Endodermal cell (in vitro differentiated cells): Measurements from ENCODE around the gene RMDN3. TPM values are rescaled to one million over a fixed set of nuclear protein-coding genes. Genes with fewer than 3 reads are reported as not detected.

Experiments
- DNase-seq: peaks from one replicate; pipeline ENCODE4 v3.0.0-alpha.2; 2017
- H3K27ac ChIP-seq: 2 replicates; pipeline ENCODE4 v1.5.1; 2013; ENCODE audit warnings: mild to moderate bottlenecking, low read depth, low read length, moderate library complexity
- H3K27me3 ChIP-seq: 2 replicates; pipeline ENCODE4 v1.6.1; 2013; ENCODE audit warnings: mild to moderate bottlenecking, low read length, moderate library complexity; ENCODE audit not compliant: insufficient read depth, control insufficient read depth, poor library complexity, severe bottlenecking
- H3K36me3 ChIP-seq: 2 replicates; pipeline ENCODE4 v1.7.0; 2013; ENCODE audit warnings: mild to moderate bottlenecking, low read length, moderate library complexity; ENCODE audit not compliant: control insufficient read depth, insufficient read depth
- H3K4me1 ChIP-seq: one replicate; pipeline ENCODE4 v1.7.0; 2013; ENCODE audit warnings: low read length; ENCODE audit not compliant: control insufficient read depth, insufficient read depth
- H3K4me3 ChIP-seq: 2 replicates; pipeline ENCODE4 v1.5.1; 2013; ENCODE audit warnings: mild to moderate bottlenecking, low read length, moderate library complexity
- H3K9ac ChIP-seq: 2 replicates; pipeline ENCODE4 v1.6.1; 2013; ENCODE audit warnings: mild to moderate bottlenecking, low read length, moderate library complexity; ENCODE audit not compliant: poor library complexity, severe bottlenecking; ENCODE audit errors: extremely low read depth
- H3K9me3 ChIP-seq: 2 replicates; pipeline ENCODE4 v1.6.1; 2013; ENCODE audit warnings: mild to moderate bottlenecking, low read length, moderate library complexity; ENCODE audit not compliant: control insufficient read depth
- H3K27ac Mint-ChIP-seq: 2 replicates; pipeline ENCODE4 v1.8.0; 2020; ENCODE audit warnings: mixed read lengths
- H3K27me3 Mint-ChIP-seq: 2 replicates; pipeline ENCODE4 v1.8.0; 2021; ENCODE audit warnings: mild to moderate bottlenecking, mixed read lengths; ENCODE audit not compliant: insufficient read depth
- H3K36me3 Mint-ChIP-seq: 2 replicates; pipeline ENCODE4 v1.8.0; 2020; ENCODE audit warnings: low read depth, mixed read lengths
- H3K4me1 Mint-ChIP-seq: 2 replicates; pipeline ENCODE4 v1.8.0; 2020; ENCODE audit warnings: mixed read lengths
- H3K4me3 Mint-ChIP-seq: 2 replicates; pipeline ENCODE4 v1.8.0; 2020; ENCODE audit warnings: mild to moderate bottlenecking, moderate library complexity, mixed read lengths
- H3K9me3 Mint-ChIP-seq: 2 replicates; pipeline ENCODE4 v1.8.0; 2020; ENCODE audit warnings: mild to moderate bottlenecking, mixed read lengths
- CTCF ChIP-seq: fragments of 200-600 bp; sonication (generic); conservative IDR thresholded peaks from 2 replicates; pipeline ENCODE4 v1.5.0; 2021; ENCODE audit warnings: antibody characterized with exemption, mild to moderate bottlenecking
- WGBS, 2 experiments: methylation state at CpG; one replicate each; pipeline versions ENCODE4 v1.1.5 to v1.1.7; 2013; ENCODE audit warnings: missing lambda C conversion rate in 2 of 2, mixed read lengths in 1 of 2; ENCODE audit not compliant: insufficient coverage in 1 of 2, insufficient read length in 1 of 2; 5-methylcytosine and 5-hydroxymethylcytosine counted together
- total RNA-seq, 2 donors: library from RNA; stranded (reverse); fragmentation: NEBNext Ultra II Directional in 1 of 2; extraction: Animal tissue kit (Norgen Biotek cat#: 25700) in 1 of 2; gene quantifications; 2 replicates in 1 of 2; 3 replicates in 1 of 2; pipeline ENCODE4 v1.2.1, GENCODE V29; 2021

Gene RMDN3
- total RNA-seq, 2 donors from 2014 or later = 15.7 to 23.5 TPM

- Mint-ChIP-seq H3K27ac (no peak overlapping the region), H3K36me3 (peaks cover 25% of the 10 kb centered on the region), H3K9me3 (no peaks in the 10 kb centered on the region), H3K27me3 (no peaks in the 10 kb centered on the region), H3K4me1 (no peaks in the 10 kb centered on the region), H3K4me3 (no peak overlapping the region)
- Histone ChIP-seq H3K9ac (no peak overlapping the region), H3K9me3 (no peaks in the 10 kb centered on the region), H3K4me3 (no peak overlapping the region), H3K27me3 (no peaks in the 10 kb centered on the region), H3K4me1 (no peaks in the 10 kb centered on the region), H3K27ac (no peak overlapping the region), H3K36me3 (peaks cover 18% of the 10 kb centered on the region)
- TF ChIP-seq CTCF = no peak
- no peak for DNase-seq
- WGBS, 2 experiments = 95 to 97% methylated on average over 8 to 12 of the region's 13 CpGs
Measured at GRCh38 chr15:40772014-40772413, 17.0 kb upstream of the RMDN3 start.

GRCh38 chr15:40771242-40771641, 16.2 kb upstream of the RMDN3 start:
- WGBS, 2 experiments = 95 to 96% methylated on average over 4 to 5 of the region's 5 CpGs
- DNase-seq = no peak
- peaks cover 1% of the 10 kb centered on the region for H3K4me1 Mint-ChIP-seq
- no peak overlapping the region for H3K9ac ChIP-seq
- H3K4me3 Mint-ChIP-seq = no peak overlapping the region
- H3K36me3 Mint-ChIP-seq = peaks cover 19% of the 10 kb centered on the region
- H3K27me3 ChIP-seq = no peaks in the 10 kb centered on the region
- H3K27ac Mint-ChIP-seq = no peak overlapping the region
- no peak overlapping the region for H3K27ac ChIP-seq
- no peaks in the 10 kb centered on the region for H3K9me3 Mint-ChIP-seq
- no peaks in the 10 kb centered on the region for H3K27me3 Mint-ChIP-seq
- H3K9me3 ChIP-seq = no peaks in the 10 kb centered on the region
- peaks cover 2% of the 10 kb centered on the region for H3K4me1 ChIP-seq
- peaks cover 18% of the 10 kb centered on the region for H3K36me3 ChIP-seq
- TF ChIP-seq CTCF = no peak
- H3K4me3 ChIP-seq = no peak overlapping the region

- TF ChIP-seq CTCF = no peak
- no peak overlapping the region for H3K9ac ChIP-seq
- Mint-ChIP-seq H3K27me3 (no peaks in the 10 kb centered on the region), H3K27ac (no peak overlapping the region), H3K9me3 (no peaks in the 10 kb centered on the region), H3K4me1 (peaks cover 11% of the 10 kb centered on the region), H3K4me3 (no peak overlapping the region), H3K36me3 (peaks cover 13% of the 10 kb centered on the region)
- H3K27me3 ChIP-seq = no peaks in the 10 kb centered on the region
- H3K9me3 ChIP-seq = no peaks in the 10 kb centered on the region
- peaks cover 8% of the 10 kb centered on the region for H3K4me1 ChIP-seq
- WGBS, 2 experiments = 84 to 94% methylated on average over 7 to 17 of the region's 17 CpGs
- H3K4me3 ChIP-seq = no peak overlapping the region
- peaks cover 15% of the 10 kb centered on the region for H3K36me3 ChIP-seq
- DNase-seq = no peak
- no peak overlapping the region for H3K27ac ChIP-seq
Measured at GRCh38 chr15:40770147-40770721, 15.2 kb upstream of the RMDN3 start.
